ENCODE measurements around the gene TRERF1.
"Not testable (repeated sequence)": the region's sequence is repeated elsewhere in the genome, so short reads cannot be mapped to it uniquely, and the experiment has no call there.

Gene TRERF1

DNA sequence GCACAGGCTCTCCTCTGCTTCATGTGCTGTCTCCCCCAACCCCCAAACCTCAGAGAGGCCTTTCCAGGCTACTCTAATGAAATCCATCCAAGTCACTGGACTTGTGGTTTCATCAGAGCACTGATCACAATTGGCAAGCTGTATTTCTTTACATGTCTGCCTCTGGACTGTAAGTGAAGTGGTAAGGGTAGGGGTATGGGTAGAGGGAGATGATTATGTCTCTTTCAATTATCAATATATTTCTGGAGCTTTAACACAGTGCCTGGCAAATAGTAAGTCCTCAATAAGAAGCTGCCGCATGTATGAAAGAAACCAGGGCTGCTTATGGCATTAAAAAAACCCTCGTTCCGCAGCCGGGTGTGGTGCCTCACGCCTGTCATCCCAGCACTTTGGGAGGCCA, 5.4 kb downstream of the TRERF1 start:
- Histone ChIP-seq H3K27ac (no peak overlapping the region), H3K9me3 (ENCODE audit: low read depth, low read length) (no peaks in the 10 kb centered on the region), H3K36me3 (ENCODE audit: insufficient read depth, low read length) (no peaks in the 10 kb centered on the region), H3K4me3 (no peak overlapping the region), H3K9ac (ENCODE audit: insufficient read length) (no peak overlapping the region)
- DNase-seq (ENCODE audit: low read depth, low spot score), result no peak
- TF ChIP-seq FOXP2 (optimal IDR thresholded peaks at IDR 0.05; ENCODE audit: control extremely low read depth, extremely low read length, insufficient read depth) (no peak), POLR2AphosphoS5 (IDR thresholded peaks at IDR 0.05; ENCODE audit: borderline replicate concordance, low read depth, low read length) (no peak), EZH2 (IDR thresholded peaks at IDR 0.05) (no peak)

DNA sequence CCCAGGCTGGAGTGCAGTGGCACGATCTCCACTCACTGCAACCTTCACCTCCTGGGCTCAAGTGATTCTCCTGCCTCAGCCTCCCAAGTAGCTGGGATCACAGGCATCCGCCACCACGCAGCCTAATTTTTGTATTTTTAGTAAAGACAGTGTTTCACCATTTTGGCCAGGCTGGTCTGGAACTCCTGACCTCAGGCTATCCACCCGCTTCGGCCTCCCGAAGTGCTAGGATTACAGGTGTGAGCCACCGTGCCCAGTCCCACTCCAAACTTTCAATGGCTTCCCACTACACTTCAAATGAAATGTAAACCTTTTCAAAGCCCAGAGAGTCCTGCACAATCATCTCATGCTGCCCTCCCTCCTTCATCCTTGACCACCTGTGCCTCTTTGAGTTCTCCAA, 5.8 kb downstream of the TRERF1 start:
- not testable (repeated sequence) for DNase-seq (ENCODE audit: low read depth, low spot score); H3K36me3 ChIP-seq (ENCODE audit: insufficient read depth, low read length); H3K9ac ChIP-seq (ENCODE audit: insufficient read length); H3K27ac ChIP-seq; H3K4me3 ChIP-seq; H3K9me3 ChIP-seq (ENCODE audit: low read depth, low read length)

DNA sequence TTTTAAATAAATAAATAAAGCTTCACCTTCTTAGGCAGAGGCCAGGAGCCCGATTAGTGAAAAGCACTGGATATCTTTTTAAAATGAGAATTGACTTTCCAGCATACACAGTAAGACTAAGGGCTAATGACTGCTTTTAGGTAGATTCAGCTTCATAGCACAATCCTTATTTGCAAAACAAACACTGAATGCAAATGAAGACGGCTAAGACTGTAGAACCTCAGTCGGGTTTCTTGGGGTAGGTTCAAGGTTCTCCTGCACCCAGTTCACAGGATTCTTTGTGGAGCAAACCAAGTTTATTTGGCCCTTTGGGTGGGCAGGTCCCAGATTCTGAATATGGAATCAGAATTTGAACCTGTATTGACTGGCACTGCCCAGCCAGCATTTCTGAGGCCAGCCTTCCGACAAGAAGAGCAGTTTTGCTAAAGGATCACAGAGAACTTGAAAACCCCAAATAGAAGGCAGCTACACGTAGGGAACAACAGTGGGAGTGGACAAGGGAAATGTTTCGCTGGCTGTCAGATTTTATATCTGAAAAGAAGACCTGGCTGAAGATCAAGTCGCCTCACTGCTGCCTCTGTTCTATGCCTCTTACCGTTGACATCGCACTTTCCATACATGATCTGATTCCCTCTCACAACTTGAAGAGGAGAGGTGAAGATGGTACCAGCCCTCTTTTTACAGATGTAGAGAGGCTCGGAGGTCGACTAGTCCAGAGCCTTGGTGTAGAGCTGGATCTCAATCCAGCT, 8.2 kb downstream of the TRERF1 start:
- H3K9me3 ChIP-seq (ENCODE audit: low read depth, low read length), result no peaks in the 10 kb centered on the region
- H3K9ac ChIP-seq (ENCODE audit: insufficient read length), result no peak overlapping the region
- no peaks in the 10 kb centered on the region for H3K36me3 ChIP-seq (ENCODE audit: insufficient read depth, low read length)
- H3K27ac ChIP-seq, result peak overlapping the region; percentile 96; the same call in 1 of the 2 replicates
- TF ChIP-seq FOXP2 (optimal IDR thresholded peaks at IDR 0.05; ENCODE audit: control extremely low read depth, extremely low read length, insufficient read depth) (no peak), EZH2 (IDR thresholded peaks at IDR 0.05) (no peak)
- DNase-seq (ENCODE audit: low read depth, low spot score), result no peak
- H3K4me3 ChIP-seq, result no peak overlapping the region

DNA sequence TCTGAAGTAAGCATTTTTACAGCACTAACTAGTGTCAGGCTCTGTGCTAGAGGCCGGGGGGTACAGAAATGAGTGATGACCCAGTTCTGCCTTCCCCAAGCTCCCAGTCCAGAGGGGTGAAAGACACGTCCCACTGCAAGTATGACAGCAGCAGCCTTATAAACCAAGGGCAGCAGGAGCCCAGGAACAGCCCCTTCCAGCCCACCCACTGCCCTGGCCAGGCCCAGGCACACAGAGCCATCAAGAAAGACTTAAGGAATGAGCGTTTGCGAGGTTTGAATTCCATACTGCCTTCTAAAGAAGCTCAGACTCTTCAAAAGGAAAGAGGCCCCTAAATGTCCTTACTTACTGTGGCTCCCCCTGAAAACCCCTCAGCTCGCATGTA, 10.0 kb downstream of the TRERF1 start:
- DNase-seq (ENCODE audit: low read depth, low spot score), result no peak
- TF ChIP-seq FOXP2 (optimal IDR thresholded peaks at IDR 0.05; ENCODE audit: control extremely low read depth, extremely low read length, insufficient read depth) (no peak), POLR2AphosphoS5 (IDR thresholded peaks at IDR 0.05; ENCODE audit: borderline replicate concordance, low read depth, low read length) (no peak), EZH2 (IDR thresholded peaks at IDR 0.05) (no peak)
- H3K9ac ChIP-seq (ENCODE audit: insufficient read length), result peak overlapping the region; percentile 76
- peak overlapping the region; percentile 96 for H3K27ac ChIP-seq
- H3K4me3 ChIP-seq, result peak overlapping the region; percentile 75
- H3K36me3 ChIP-seq (ENCODE audit: insufficient read depth, low read length), result no peaks in the 10 kb centered on the region
- no peaks in the 10 kb centered on the region for H3K9me3 ChIP-seq (ENCODE audit: low read depth, low read length)

DNA sequence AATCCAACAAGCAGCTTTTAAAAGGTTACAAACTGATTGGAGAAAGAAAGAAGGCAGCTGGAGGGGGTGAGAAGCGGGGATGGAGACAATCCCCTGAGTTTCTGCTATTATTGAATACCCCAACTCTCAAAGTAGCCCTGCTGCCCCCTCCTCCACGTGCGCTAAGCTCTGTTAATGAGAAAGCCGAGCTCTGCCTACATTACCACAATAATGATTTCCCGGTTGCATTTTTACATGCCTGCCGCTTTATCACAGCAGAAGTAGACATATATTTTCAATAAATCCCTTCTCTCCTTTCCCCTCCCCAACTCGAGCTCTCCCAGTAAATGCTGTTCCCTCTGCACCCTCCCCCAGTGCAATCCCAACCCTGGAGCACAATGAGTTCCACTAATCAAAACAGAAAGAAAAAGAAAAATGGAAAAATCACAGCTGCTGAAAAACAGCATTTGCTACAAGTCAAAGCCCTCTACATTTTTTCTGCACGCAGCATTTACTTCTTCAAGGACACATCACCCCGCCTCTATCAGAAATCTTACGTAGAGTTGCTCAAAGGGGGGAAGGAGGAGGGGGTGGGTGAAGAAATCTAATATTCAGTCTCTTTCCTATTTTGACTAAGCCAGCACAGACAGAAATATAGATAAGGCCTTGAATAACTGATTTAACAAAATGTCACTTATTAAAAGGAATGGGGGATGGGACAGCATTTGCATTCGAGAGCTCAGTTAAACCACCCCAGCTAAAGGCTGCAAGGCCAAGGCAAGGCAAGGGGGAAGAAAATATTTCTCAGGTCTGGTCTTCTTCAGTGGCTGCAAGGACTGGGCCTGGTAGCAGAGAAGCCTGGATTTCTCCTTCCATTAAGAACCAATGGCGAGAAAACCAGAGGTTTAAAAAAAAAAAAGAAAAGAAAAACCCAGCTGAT, 10.7 kb downstream of the TRERF1 start:
- H3K36me3 ChIP-seq (ENCODE audit: insufficient read depth, low read length), result no peaks in the 10 kb centered on the region
- TF ChIP-seq EZH2 (IDR thresholded peaks at IDR 0.05) (no peak), POLR2AphosphoS5 (IDR thresholded peaks at IDR 0.05; ENCODE audit: borderline replicate concordance, low read depth, low read length) (no peak), FOXP2 (optimal IDR thresholded peaks at IDR 0.05; ENCODE audit: control extremely low read depth, extremely low read length, insufficient read depth) (no peak)
- H3K9ac ChIP-seq (ENCODE audit: insufficient read length), result peak overlapping the region; percentile 76
- H3K4me3 ChIP-seq, result peak overlapping the region; percentile 75
- no peak for DNase-seq (ENCODE audit: low read depth, low spot score)
- peak overlapping the region; percentile 96 for H3K27ac ChIP-seq
- H3K9me3 ChIP-seq (ENCODE audit: low read depth, low read length), result no peaks in the 10 kb centered on the region

DNA sequence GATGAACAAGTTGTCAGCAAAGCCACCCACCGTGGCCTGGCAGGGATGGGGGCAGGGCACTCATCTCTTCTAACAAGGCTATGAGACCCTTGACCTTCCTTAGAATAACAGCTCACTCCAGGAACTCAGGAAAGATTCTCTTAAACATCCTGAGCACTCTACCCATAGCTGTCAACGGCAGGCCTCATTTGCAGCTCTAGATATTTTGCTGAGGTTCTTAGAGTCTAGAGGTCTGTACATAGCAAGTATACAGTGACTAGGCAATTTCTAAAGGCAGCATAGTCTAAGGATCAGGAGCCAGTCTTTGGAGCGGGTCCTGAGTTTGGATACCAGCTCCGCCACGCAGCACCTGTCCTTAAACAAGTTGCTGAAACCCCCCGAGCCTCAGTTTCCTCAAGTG, 11.7 kb downstream of the TRERF1 start:
- Histone ChIP-seq H3K4me3 (peak overlapping the region; percentile 75; the same call in 1 of the 2 replicates), H3K27ac (peak overlapping the region; percentile 96), H3K36me3 (ENCODE audit: insufficient read depth, low read length) (peaks cover 2% of the 10 kb centered on the region; the same call in 1 of the 2 replicates), H3K9ac (ENCODE audit: insufficient read length) (peak overlapping the region; percentile 76), H3K9me3 (ENCODE audit: low read depth, low read length) (no peaks in the 10 kb centered on the region)
- TF ChIP-seq EZH2 (IDR thresholded peaks at IDR 0.05) (no peak), FOXP2 (optimal IDR thresholded peaks at IDR 0.05; ENCODE audit: control extremely low read depth, extremely low read length, insufficient read depth) (no peak), POLR2AphosphoS5 (IDR thresholded peaks at IDR 0.05; ENCODE audit: borderline replicate concordance, low read depth, low read length) (no peak)
- no peak for DNase-seq (ENCODE audit: low read depth, low spot score)

DNA sequence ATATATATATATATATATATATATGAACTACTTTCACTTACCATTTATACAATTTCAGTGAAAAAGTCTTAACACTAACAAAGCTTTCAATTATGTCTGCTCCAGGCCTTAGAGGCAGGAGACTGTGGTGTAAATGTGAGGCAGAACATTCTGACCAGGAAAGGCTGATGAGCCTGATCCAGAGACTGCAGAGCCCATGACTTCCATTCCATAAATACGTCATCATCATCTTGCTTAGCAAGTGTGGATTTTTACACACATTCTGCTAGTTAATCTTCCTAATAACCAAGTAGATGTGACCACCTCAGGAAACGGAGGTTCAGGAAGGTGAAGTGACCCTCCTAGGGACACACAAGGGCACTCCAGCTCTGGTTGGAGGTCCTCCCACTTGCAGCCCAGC, 14.9 kb downstream of the TRERF1 start:
- TF ChIP-seq FOXP2 (optimal IDR thresholded peaks at IDR 0.05; ENCODE audit: control extremely low read depth, extremely low read length, insufficient read depth), result no peak
- no peak for TF ChIP-seq EZH2 (IDR thresholded peaks at IDR 0.05)
- no peak for TF ChIP-seq POLR2AphosphoS5 (IDR thresholded peaks at IDR 0.05; ENCODE audit: borderline replicate concordance, low read depth, low read length)
- H3K27ac ChIP-seq, result no peak overlapping the region
- no peak overlapping the region for H3K9ac ChIP-seq (ENCODE audit: insufficient read length)
- no peak for DNase-seq (ENCODE audit: low read depth, low spot score)
- H3K36me3 ChIP-seq (ENCODE audit: insufficient read depth, low read length), result peaks cover 17% of the 10 kb centered on the region
- no peak overlapping the region for H3K4me3 ChIP-seq
- H3K9me3 ChIP-seq (ENCODE audit: low read depth, low read length), result peaks cover 13% of the 10 kb centered on the region; the same call in 1 of the 2 replicates

DNA sequence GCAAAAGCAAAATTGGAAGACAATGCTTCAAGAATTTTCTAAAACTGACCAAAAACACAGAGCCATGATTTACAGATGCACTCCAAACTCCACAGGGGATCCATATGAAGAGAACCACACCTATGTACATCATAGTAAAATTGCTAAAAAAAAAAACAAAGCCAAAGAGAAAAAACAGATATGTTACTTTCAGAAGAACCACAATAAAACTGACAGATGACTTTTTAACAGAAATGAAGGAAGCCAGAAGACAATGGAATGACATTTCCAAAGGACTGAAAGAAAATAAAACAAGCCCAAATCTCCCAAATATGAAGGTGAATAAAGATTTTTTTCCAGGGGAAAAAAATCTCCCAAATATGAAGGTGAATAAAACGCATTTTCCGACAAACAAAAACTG, 17.5 kb downstream of the TRERF1 start:
- H3K36me3 ChIP-seq (ENCODE audit: insufficient read depth, low read length), result peaks cover 17% of the 10 kb centered on the region
- H3K27ac ChIP-seq, result no peak overlapping the region
- no peak for TF ChIP-seq EZH2 (IDR thresholded peaks at IDR 0.05)
- TF ChIP-seq POLR2AphosphoS5 (IDR thresholded peaks at IDR 0.05; ENCODE audit: borderline replicate concordance, low read depth, low read length), result no peak
- no peak overlapping the region for H3K9ac ChIP-seq (ENCODE audit: insufficient read length)
- no peak overlapping the region for H3K4me3 ChIP-seq
- DNase-seq (ENCODE audit: low read depth, low spot score), result no peak
- peaks cover 13% of the 10 kb centered on the region; the same call in 1 of the 2 replicates for H3K9me3 ChIP-seq (ENCODE audit: low read depth, low read length)

All from SK-N-MC (cell line).